ENCODE data around the gene KLF2.
"Not testable (repeated sequence)": the region's sequence is repeated elsewhere in the genome, so short reads cannot be mapped to it uniquely, and the experiment has no call there.

The KLF2 gene

DNA sequence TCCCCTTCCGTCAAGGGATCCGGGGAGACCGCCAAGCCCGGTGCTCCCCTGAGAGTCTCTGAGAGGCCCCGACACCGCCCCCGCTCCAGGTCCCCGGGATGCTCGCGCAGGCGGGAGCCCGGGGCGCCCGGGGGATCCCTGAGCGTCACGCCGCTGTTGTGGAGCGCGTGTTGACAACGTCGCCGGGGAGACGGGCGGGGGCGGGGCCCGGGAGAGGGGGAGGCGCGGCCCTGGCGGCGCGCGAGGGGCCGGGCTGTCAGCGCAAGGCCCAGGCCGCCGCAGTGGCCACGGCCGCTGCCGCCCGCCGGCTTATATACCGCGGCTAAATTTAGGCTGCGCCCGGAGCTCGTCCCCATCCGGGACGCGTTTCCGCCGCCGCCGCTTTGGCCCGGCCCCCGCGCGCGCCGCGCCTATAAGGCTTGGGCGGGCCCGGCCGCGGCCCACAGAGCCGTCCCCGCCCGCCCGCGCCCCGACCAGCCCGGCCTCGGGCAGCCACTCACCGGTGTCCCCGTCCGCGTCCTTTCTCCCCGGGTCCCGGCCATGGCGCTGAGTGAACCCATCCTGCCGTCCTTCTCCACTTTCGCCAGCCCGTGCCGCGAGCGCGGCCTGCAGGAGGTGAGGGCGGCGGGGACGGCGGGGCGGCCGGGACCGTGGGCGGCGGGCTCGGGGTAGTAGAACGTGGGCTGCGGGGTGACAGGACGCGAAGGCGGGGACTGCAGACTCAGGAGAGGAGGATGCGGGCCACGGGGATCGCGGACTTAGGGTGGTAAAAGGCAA, at the start of gene KLF2:
Gene KLF2 (plus strand): TSS at position 443 of the 777 bp plus-strand sequence. CDS start 98 bp downstream, at position 541.
- peak; percentile 56 for DNase-seq (ENCODE audit: low read depth)

DNA sequence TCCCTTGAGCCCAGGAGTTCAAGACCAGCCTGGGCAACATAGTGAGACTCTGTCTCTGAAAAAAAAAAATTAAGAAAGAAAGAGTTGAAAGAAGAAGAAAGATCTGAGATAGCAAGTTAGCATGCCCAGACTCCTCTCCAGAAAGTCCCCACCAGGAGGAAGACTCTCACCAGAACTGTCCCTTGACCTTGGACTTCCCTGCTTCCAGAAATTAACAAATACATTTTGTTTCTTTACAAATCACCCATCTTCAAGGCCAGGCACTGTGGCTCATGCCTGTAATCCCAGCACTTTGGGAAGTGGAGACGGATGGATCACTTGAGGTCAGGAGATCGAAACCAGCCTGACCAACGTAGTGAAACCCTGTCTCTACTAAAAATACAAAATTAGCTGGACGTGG, 44.3 kb upstream of the KLF2 start:
- DNase-seq (ENCODE audit: low read depth) = no peak

DNA sequence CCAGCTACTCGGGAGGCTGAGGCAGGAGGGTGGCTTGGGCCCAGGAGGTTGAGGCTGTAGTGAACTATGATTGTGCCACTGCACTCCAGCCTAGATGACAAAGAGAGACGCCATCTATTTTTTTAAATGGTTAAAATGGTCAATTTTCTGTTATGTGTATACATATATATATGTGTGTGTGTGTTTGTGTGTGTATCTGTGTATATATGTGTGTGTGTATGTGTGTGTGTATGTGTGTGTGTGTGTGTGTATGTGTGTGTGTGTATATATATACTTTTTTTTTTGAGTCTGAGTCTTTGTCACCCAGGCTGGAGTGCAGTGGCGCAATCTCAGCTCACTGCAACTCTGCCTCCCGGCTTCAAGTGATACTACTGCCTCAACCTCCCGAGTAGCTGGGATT, 42.9 kb upstream of the KLF2 start:
- DNase-seq (ENCODE audit: low read depth) = no peak

DNA sequence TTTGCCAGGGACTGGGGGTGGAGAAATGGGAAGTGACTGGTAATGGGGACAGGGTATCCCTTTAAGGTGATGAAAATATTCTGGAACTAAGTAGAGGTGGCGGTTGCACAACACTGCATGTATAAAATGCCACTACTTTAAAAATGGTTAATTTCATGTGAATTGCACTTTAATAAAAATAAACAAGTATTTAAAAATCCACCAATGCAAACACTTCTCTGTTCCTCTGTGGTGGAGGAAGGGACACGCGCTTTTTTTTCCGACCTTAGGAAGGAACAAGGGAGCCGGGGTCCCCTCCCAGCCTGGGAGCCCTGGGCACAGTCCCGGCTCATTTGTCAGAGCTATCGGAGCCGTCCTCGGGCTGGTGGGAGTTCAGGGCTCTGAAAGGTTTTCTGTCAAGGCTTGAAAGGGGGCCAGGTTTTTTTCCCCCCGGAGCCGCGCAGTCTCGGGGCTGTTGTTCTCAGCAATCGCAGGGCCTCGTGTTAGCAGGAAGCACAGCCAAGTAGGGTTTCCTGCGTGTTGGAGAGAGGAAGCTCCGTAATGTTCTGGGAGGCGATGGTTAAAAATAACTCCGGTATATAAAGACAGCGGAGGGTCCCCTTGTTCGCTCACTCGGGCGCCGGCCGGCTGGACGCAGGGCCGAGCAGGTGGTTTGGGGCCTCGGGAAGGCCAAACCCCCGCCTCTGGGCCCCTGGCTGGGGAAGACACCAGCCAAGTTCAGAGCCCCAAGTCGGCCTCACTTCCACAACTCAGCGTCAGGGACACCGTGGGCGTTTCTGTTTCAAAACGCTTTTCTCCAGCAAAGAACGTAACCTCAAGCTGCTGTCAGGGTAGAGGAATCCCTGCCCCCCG, 41.2 kb upstream of the KLF2 start:
- no peak for DNase-seq (ENCODE audit: low read depth)

DNA sequence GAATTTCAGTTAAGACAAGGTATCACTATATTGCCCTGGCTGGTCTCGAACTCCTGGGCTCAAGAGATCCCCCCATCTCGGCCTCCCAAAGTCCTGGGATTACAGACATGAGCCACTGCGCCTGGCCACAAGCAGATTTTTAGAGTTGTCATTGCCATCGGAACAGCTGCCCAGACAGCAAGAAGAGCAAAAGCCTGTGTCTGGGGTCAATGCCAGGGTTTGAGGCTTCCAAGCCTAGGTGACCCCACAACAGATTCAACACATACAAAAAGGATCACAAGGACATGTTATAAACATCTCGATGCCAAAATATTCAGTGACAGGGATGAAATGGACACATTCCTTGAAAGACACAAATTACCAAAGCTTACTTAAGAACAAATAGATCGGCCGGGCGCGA, 40.1 kb upstream of the KLF2 start:
- DNase-seq (ENCODE audit: low read depth) = no peak

GRCh38 chr19:16285079-16285478, 39.5 kb upstream of the KLF2 start:
- DNase-seq (ENCODE audit: low read depth) = not testable (repeated sequence)

DNA sequence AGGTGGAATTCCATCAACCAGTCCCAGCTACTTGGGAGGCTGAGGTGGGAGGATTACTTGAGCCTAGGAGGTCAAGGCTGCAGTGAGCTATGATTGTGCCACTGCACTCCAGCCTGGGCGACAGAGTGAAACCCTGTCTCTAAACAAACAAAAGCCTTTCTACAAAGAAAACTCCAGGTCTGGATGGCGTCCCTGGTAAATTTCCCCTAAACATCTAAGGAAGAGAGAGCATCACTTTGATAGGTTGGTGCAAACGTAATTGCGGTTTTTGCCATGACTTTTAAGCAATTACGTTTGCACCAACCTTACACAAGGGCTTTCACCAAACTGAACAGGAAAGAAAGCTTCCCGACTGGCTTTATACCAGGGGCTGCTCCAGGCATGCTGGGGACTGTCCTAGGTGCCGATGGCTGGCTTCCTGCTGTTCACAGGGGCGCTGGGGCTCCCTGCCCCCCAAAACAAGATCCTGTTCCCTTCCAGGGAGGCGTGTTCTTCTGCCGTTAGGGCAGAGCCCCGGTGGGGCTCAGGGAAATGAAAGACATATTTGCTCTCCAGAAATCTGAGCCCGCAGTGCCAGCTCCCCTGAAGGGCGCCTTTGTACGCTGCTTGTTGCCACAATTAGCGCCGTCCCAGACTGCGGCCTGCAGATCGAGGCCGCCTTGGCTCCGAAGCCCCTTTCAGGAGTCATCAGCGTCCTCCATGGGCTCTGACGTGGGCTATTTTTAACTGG, 38.7 kb upstream of the KLF2 start:
- no peak for DNase-seq (ENCODE audit: low read depth)

GRCh38 chr19:16288544-16288943, 36.1 kb upstream of the KLF2 start:
- no peak for DNase-seq (ENCODE audit: low read depth)

DNA sequence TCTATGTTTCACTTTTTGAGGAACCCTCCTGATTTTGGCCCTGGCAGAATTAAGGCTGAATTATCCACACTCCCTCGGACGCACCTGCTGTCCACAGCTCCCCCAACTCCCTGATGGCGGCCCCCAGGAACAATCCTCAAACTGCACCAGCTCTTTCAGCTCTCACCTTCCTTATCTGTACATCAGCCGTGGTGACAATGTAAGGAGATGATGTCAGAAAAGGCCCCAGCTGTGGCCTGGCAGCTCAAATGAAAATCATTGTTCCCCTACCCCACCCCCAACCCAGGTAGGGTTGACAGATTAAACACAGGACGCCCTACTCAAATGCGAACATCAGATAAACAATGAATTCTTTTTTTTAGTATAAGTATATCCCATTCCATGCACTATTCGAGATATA, 35.0 kb upstream of the KLF2 start:
- DNase-seq (ENCODE audit: low read depth) = no peak

- DNase-seq (ENCODE audit: low read depth) = no peak
These were observed 33.9 kb upstream of the KLF2 start for GRCh38 chr19:16290692-16291091.

DNA sequence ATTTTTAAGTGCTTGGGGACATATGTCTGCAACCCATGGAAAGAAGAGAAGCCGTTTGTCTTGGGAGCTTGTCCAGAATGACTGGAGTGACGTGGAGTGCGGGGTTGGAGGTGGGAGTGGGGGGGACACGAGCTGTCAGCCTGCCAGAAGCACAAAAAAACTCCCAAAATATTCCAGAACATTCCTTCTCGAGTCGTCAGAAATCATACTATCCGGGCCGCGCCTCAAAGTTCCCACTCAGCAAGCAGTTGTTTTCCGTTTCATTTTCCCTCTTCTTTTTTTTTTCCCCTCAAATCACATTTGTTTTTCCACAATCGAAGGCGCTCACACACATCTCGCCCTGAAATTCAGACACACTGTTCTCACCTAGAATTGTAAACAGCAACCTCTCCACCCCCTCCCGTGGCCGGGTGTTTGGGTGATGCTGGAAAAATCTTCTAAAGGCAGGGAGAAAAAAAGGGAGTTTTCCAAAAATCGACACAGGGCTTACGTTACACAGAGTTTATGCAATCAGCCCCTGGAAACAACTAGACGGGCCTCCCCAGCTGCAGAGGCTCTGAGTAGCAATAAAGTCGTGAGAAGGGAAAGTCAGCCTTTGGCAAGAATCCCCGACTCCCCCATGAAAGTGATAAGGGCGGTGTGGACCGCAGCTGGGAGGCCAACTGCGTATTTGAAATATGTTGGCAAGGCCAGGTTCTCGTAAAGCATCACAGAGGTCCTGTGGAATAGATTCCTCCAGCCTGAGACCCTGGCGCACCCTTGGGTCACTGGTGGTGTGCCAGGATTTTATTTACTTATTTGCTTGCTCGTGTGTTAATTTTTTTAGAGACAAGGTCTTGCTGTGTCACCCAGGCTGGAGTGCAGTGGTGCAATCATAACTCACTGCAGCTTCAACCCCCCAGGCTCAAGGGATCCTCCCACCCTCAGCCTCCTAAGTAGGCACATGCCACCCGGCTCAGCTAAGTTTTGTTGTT, 31.2 kb upstream of the KLF2 start:
- DNase-seq (ENCODE audit: low read depth) = peak; percentile 77

DNA sequence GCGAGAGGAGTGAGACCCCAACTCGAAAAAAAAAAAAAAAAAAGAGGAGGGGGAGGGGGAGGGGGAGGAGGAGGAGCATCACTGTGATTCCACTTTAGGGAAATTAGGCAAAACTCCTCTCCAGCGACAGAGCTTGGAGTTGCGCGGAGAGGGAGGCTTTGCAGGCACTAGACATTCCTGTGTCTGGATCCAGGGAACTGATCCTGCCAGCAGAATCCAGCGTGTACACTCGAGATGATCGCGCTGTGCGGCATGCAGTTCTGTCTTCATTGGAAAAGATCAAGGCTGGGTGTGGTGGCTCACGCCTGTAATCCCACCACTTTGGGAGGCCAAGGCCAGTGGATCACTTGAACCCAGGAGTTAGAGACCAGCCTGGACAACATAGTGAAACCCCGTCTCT, 29.6 kb upstream of the KLF2 start:
- no peak for DNase-seq (ENCODE audit: low read depth)

GRCh38 chr19:16296713-16297112, 27.9 kb upstream of the KLF2 start:
- no peak for DNase-seq (ENCODE audit: low read depth)

GRCh38 chr19:16297575-16298178, 26.9 kb upstream of the KLF2 start:
- no peak for DNase-seq (ENCODE audit: low read depth)

DNA sequence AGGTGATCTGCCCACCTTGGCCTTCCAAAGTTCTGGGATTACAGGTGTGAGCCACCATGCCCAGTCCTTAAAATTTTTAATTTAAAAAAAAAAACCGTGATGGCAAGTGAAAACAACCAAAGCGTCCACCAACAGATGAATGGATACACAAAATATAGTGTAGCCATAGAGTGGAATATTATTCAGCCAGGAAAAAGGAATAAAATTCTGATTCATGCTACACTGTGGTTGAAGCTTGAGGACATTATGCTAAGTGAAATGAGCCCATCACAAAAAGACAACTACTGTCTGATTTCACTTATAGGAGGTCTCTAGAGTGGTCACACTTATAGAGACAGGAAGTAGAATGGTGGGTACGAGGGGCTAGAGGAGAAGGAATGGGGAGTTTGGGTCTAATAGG, 26.3 kb upstream of the KLF2 start:
- DNase-seq (ENCODE audit: low read depth) = no peak

- no peak for DNase-seq (ENCODE audit: low read depth)
These were observed 22.5 kb upstream of the KLF2 start for GRCh38 chr19:16301999-16302694.

DNA sequence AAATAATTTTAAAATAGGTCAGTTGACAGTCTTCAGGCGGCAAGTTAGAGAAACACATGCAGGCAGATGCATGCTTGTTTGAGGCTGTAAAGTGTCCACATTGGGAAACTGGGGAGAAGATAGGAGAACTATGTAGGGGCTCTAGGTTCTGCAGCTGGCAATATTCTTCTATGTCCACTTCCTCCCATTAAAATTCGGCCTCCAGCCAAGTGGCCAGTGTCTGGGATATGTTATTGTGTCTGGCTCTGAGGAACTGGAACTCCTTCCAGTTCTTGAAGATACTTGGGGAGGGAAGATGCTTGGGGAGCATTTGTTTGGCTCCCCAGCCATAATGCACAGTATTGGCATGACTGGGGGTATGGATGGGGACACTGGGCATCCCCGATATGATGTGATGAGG, 20.9 kb upstream of the KLF2 start:
- no peak for DNase-seq (ENCODE audit: low read depth)

GRCh38 chr19:16304511-16304910, 20.1 kb upstream of the KLF2 start:
- not testable (repeated sequence) for DNase-seq (ENCODE audit: low read depth)

DNA sequence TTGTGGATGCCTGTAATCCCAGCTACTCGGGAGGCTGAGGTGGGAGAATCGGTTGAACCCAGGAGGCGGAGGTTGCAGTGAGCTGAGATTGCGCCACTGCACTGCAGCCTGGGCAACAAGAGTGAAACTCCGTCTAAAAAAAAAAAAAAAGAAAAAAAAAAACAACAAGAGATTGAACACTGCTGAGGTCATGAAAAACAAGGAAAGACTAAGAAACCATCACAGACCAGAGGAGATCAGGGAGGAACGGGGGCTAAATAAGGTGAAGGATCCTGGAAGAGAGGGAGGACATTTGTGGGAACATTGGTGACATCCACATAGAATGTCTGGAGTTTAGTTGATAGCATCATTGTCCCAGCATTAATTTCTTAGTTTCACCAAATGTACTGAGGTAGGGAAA, 19.6 kb upstream of the KLF2 start:
- not testable (repeated sequence) for DNase-seq (ENCODE audit: low read depth)

- DNase-seq (ENCODE audit: low read depth) = no peak
These were observed 17.8 kb upstream of the KLF2 start for GRCh38 chr19:16306728-16307402.
